WTC11 (cell line): Measurements from ENCODE around the gene TAPBP. TPM values are rescaled to one million over a fixed set of nuclear protein-coding genes. Genes with fewer than 3 reads are reported as not detected.

Source experiments
- ATAC-seq: fragments of 200-7000 bp; cut with Tn5 transposase; 2 replicates; pipeline ENCODE4 v1.10.0; 2021; ENCODE audit warnings: mild to moderate bottlenecking, moderate library complexity
- CTCF ChIA-PET: fragments of 300-600 bp; sonication (Branson Sonifier 250); formaldehyde crosslinking; loops from one replicate; lab custom pipeline; 2021; ENCODE audit warnings: antibody characterized with exemption; lab: Charles Lee
- POLR2A ChIA-PET: fragments of 350-600 bp; sonication (Branson Sonifier 250); formaldehyde crosslinking; loops from one replicate; lab custom pipeline; 2021; ENCODE audit warnings: antibody characterized with exemption; lab: Charles Lee
- DNase-seq: peaks from one replicate; pipeline ENCODE4 v3.0.0; 2021; ENCODE audit warnings: low spot score
- H3K27ac Mint-ChIP-seq: 2 replicates; pipeline ENCODE4 v1.8.0; 2021; ENCODE audit warnings: mixed read lengths
- H3K27me3 Mint-ChIP-seq: 2 replicates; pipeline ENCODE4 v1.8.0; 2021; ENCODE audit warnings: low read depth, mild to moderate bottlenecking, moderate library complexity, mixed read lengths
- H3K36me3 Mint-ChIP-seq: 2 replicates; pipeline ENCODE4 v1.8.0; 2021; ENCODE audit warnings: mixed read lengths
- H3K4me1 Mint-ChIP-seq: 2 replicates; pipeline ENCODE4 v1.8.0; 2022; ENCODE audit warnings: mixed read lengths
- H3K4me3 Mint-ChIP-seq: 2 replicates; pipeline ENCODE4 v1.8.0; 2021; ENCODE audit warnings: mild to moderate bottlenecking, moderate library complexity, mixed read lengths
- H3K9me3 Mint-ChIP-seq: 2 replicates; pipeline ENCODE4 v1.8.0; 2021; ENCODE audit warnings: mixed read lengths
- ETV6 ChIP-seq: sonication (generic); formaldehyde crosslinking; IDR thresholded peaks from 2 replicates; pipeline ENCODE4 v1.8.1; 2022; ENCODE audit warnings: mild to moderate bottlenecking, missing genetic modification reagents
- GABPB1 ChIP-seq: sonication (generic); formaldehyde crosslinking; IDR thresholded peaks from 2 replicates; pipeline ENCODE4 v1.8.1; 2023; ENCODE audit warnings: mild to moderate bottlenecking, missing genetic modification reagents
- GTF2I ChIP-seq: fragments of 250-450 bp; sonication (Bioruptor Pico); conservative IDR thresholded peaks from 2 replicates; pipeline ENCODE4 v1.4.0; 2021; ENCODE audit warnings: mild to moderate bottlenecking
- IRF2 ChIP-seq: sonication (generic); formaldehyde crosslinking; IDR thresholded peaks from 2 replicates; pipeline ENCODE4 v1.8.0; 2022; ENCODE audit warnings: low read depth, missing genetic modification reagents, borderline replicate concordance
- JUN ChIP-seq: sonication (generic); formaldehyde crosslinking; IDR thresholded peaks from 2 replicates; pipeline ENCODE4 v1.8.0; 2023; ENCODE audit warnings: mild to moderate bottlenecking, missing genetic modification reagents
- MXD4 ChIP-seq: fragments of 250-450 bp; sonication (Bioruptor Pico); IDR thresholded peaks from 2 replicates; pipeline ENCODE4 v1.8.0; 2021; ENCODE audit warnings: mild to moderate bottlenecking, moderate library complexity, borderline replicate concordance
- NFE2L1 ChIP-seq: sonication (generic); formaldehyde crosslinking; IDR thresholded peaks from 2 replicates; pipeline ENCODE4 v1.8.1; 2023; ENCODE audit warnings: missing genetic modification reagents
- RELA ChIP-seq: sonication (generic); formaldehyde crosslinking; IDR thresholded peaks from 2 replicates; pipeline ENCODE4 v1.8.1; 2022; ENCODE audit warnings: missing genetic modification reagents, mild to moderate bottlenecking, borderline replicate concordance
- RORB ChIP-seq: fragments of 250-450 bp; sonication (Bioruptor Pico); IDR thresholded peaks from 2 replicates; pipeline ENCODE4 v1.9.0; 2021; ENCODE audit warnings: mild to moderate bottlenecking
- SP1 ChIP-seq: sonication (generic); formaldehyde crosslinking; conservative IDR thresholded peaks from 2 replicates; pipeline ENCODE4 v1.8.1; 2022; ENCODE audit warnings: missing genetic modification reagents
- TEAD4 ChIP-seq: sonication (generic); formaldehyde crosslinking; IDR thresholded peaks from 2 replicates; pipeline ENCODE4 v1.8.0; 2022; ENCODE audit warnings: mild to moderate bottlenecking, missing genetic modification reagents
- ZNF671 ChIP-seq: fragments of 250-450 bp; sonication (Bioruptor Pico); IDR thresholded peaks from 2 replicates; pipeline ENCODE4 v1.8.0; 2021; ENCODE audit warnings: mild to moderate bottlenecking
- total RNA-seq: library from RNA; stranded (reverse); gene quantifications from 3 replicates; pipeline ENCODE4 v1.2.3, GENCODE V29; 2021
- TF ChIP-seq, protein P1 (sequence below): sonication (generic); formaldehyde crosslinking; IDR thresholded peaks from 2 replicates; pipeline ENCODE4 v1.8.1; 2022; ENCODE audit warnings: low read depth, missing genetic modification reagents, borderline replicate concordance
- TF ChIP-seq, protein P2 (sequence below): fragments of 250-450 bp; sonication (Bioruptor Pico); IDR thresholded peaks from 2 replicates; pipeline ENCODE4 v1.9.0; 2021; ENCODE audit warnings: moderate library complexity, mild to moderate bottlenecking, inconsistent platforms, borderline replicate concordance
- TF ChIP-seq, protein P3 (sequence below): sonication (generic); formaldehyde crosslinking; IDR thresholded peaks from 2 replicates; pipeline ENCODE4 v1.8.1; 2022; ENCODE audit warnings: mild to moderate bottlenecking, moderate library complexity, missing genetic modification reagents
- TF ChIP-seq, protein P4 (sequence below): fragments of 250-450 bp; sonication (Bioruptor Pico); IDR thresholded peaks from 2 replicates; pipeline ENCODE4 v2.1.2; 2022; ENCODE audit warnings: mild to moderate bottlenecking, moderate library complexity
- TF ChIP-seq, protein P5 (sequence below): sonication (generic); formaldehyde crosslinking; IDR thresholded peaks from 2 replicates; pipeline ENCODE4 v1.8.1; 2022; ENCODE audit warnings: low read depth, mild to moderate bottlenecking, moderate library complexity, missing genetic modification reagents, borderline replicate concordance
- TF ChIP-seq, protein P6 (sequence below): sonication (generic); formaldehyde crosslinking; IDR thresholded peaks from 2 replicates; pipeline ENCODE4 v1.8.1; 2023; ENCODE audit warnings: mild to moderate bottlenecking, missing genetic modification reagents, moderate library complexity

TAPBP gene
- total RNA-seq, 1 experiment from 2014 or later = 43.5 TPM

DNA sequence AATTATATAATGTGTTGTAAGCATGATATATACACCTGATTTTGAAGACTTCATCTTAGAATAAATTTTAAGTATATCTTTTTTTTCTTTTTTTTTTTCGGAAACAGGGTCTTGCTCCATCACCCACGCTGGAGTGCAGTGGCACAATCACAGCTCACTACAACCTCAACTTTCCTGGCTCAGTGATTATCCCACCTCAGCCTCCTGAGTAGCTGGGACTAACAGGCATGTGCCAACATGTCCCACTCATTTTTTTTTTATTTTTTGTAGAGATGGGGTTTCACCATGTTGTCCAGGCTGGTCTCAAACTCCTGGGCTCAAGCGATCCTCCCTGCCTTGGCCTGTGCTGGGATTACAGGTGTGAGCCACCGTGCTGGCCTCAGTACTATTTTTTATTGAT, 59.3 kb downstream of the TAPBP start:
- no peaks in the 10 kb centered on the region for H3K9me3 Mint-ChIP-seq
- no peaks in the 10 kb centered on the region for H3K27me3 Mint-ChIP-seq
- peaks cover 8% of the 10 kb centered on the region for H3K4me1 Mint-ChIP-seq
- DNase-seq (no peak), ATAC-seq (no peak)
- peaks cover 37% of the 10 kb centered on the region for H3K36me3 Mint-ChIP-seq
- H3K27ac Mint-ChIP-seq = no peak overlapping the region
- POLR2A ChIA-PET = interaction anchor here (0.7 kb wide), 1 partner anchor 129 kb away, joined by 4 read pairs; no protein-coding TSS in a partner anchor
- TF ChIP-seq, protein P1, sequence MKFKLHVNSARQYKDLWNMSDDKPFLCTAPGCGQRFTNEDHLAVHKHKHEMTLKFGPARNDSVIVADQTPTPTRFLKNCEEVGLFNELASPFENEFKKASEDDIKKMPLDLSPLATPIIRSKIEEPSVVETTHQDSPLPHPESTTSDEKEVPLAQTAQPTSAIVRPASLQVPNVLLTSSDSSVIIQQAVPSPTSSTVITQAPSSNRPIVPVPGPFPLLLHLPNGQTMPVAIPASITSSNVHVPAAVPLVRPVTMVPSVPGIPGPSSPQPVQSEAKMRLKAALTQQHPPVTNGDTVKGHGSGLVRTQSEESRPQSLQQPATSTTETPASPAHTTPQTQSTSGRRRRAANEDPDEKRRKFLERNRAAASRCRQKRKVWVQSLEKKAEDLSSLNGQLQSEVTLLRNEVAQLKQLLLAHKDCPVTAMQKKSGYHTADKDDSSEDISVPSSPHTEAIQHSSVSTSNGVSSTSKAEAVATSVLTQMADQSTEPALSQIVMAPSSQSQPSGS = no peak
- no peak overlapping the region for H3K4me3 Mint-ChIP-seq
- CTCF ChIA-PET = interaction anchor here (0.7 to 0.9 kb wide), 4 partner anchors 13 to 206 kb away, joined by 3 to 5 read pairs (median 4); partner anchors contain the start of gene WDR46

DNA sequence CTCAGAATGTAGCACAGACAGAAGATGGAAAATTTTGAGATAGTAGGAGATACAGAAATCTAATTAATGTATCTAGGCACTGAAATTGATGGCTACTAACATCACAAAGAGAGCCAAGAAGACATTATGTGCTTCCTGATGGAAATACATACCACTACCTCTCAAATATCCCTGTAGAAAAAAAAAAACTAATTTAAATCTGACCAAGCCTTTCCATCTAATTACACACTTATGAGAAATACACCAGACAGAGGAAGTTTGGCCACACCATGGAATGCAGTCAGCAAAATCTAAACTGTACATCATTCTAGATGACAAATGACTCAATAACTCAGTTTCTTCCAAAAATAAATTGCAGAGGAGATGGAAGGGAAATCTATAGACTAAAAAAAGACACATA, 61.1 kb downstream of the TAPBP start:
- ChIA-PET POLR2A (no interaction called here), CTCF (no interaction called here)
- DNase-seq (no peak), ATAC-seq (no peak)
- Mint-ChIP-seq H3K27me3 (peaks cover 12% of the 10 kb centered on the region), H3K4me3 (no peak overlapping the region), H3K36me3 (peaks cover 26% of the 10 kb centered on the region), H3K9me3 (no peaks in the 10 kb centered on the region), H3K27ac (no peak overlapping the region), H3K4me1 (peaks cover 18% of the 10 kb centered on the region)
- TF ChIP-seq SP1 (CRISPR knock-in tag) = no peak
- no peak for TF ChIP-seq RORB (CRISPR knock-in tag)
- TF ChIP-seq NFE2L1 = no peak
- TF ChIP-seq GTF2I (CRISPR knock-in tag) = no peak
- no peak for TF ChIP-seq MXD4 (CRISPR knock-in tag)
- TF ChIP-seq, protein P2, sequence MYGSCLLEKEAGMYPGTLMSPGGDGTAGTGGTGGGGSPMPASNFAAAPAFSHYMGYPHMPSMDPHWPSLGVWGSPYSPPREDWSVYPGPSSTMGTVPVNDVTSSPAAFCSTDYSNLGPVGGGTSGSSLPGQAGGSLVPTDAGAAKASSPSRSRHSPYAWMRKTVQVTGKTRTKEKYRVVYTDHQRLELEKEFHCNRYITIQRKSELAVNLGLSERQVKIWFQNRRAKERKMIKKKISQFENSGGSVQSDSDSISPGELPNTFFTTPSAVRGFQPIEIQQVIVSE (CRISPR knock-in tag) = no peak
- TF ChIP-seq GABPB1 (CRISPR knock-in tag) = no peak
- TF ChIP-seq ZNF671 (CRISPR knock-in tag) = no peak
- TF ChIP-seq, protein P3, sequence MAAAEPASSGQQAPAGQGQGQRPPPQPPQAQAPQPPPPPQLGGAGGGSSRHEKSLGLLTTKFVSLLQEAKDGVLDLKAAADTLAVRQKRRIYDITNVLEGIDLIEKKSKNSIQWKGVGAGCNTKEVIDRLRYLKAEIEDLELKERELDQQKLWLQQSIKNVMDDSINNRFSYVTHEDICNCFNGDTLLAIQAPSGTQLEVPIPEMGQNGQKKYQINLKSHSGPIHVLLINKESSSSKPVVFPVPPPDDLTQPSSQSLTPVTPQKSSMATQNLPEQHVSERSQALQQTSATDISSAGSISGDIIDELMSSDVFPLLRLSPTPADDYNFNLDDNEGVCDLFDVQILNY (CRISPR knock-in tag) = no peak
- no peak for TF ChIP-seq JUN (CRISPR knock-in tag)
- TF ChIP-seq, protein P4, sequence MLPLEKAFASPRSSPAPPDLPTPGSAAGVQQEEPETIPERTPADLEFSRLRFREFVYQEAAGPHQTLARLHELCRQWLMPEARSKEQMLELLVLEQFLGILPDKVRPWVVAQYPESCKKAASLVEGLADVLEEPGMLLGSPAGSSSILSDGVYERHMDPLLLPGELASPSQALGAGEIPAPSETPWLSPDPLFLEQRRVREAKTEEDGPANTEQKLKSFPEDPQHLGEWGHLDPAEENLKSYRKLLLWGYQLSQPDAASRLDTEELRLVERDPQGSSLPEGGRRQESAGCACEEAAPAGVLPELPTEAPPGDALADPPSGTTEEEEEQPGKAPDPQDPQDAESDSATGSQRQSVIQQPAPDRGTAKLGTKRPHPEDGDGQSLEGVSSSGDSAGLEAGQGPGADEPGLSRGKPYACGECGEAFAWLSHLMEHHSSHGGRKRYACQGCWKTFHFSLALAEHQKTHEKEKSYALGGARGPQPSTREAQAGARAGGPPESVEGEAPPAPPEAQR (CRISPR knock-in tag) = no peak
- no peak for TF ChIP-seq TEAD4 (CRISPR knock-in tag)
- no peak for TF ChIP-seq ETV6 (CRISPR knock-in tag)
- TF ChIP-seq, protein P5, sequence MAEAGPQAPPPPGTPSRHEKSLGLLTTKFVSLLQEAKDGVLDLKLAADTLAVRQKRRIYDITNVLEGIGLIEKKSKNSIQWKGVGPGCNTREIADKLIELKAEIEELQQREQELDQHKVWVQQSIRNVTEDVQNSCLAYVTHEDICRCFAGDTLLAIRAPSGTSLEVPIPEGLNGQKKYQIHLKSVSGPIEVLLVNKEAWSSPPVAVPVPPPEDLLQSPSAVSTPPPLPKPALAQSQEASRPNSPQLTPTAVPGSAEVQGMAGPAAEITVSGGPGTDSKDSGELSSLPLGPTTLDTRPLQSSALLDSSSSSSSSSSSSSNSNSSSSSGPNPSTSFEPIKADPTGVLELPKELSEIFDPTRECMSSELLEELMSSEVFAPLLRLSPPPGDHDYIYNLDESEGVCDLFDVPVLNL (CRISPR knock-in tag) = no peak
- no peak for TF ChIP-seq RELA (CRISPR knock-in tag)
- TF ChIP-seq IRF2 = no peak
- TF ChIP-seq, protein P6, sequence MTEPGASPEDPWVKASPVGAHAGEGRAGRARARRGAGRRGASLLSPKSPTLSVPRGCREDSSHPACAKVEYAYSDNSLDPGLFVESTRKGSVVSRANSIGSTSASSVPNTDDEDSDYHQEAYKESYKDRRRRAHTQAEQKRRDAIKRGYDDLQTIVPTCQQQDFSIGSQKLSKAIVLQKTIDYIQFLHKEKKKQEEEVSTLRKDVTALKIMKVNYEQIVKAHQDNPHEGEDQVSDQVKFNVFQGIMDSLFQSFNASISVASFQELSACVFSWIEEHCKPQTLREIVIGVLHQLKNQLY (CRISPR knock-in tag) = no peak
